ENCODE data around the gene ATG2A. TPM values are rescaled to one million over a fixed set of nuclear protein-coding genes. Genes with fewer than 3 reads are reported as not detected.

ATG2A gene
- total RNA-seq, 2 donors from 2014 or later, result 30.6 to 32.8 TPM

- no peak for TF ChIP-seq CTCF (IDR thresholded peaks at IDR 0.05)
- no peaks in the 10 kb centered on the region for H3K27me3 ChIP-seq
- H3K4me3 ChIP-seq, result no peak overlapping the region
- peaks cover 55% of the 10 kb centered on the region for H3K4me1 ChIP-seq
- H3K9me3 ChIP-seq, result no peaks in the 10 kb centered on the region
- intact Hi-C loops (cut with DNase I), result no loop called here
- H3K27ac ChIP-seq, result peak overlapping the region; percentile 4
- no peak for DNase-seq
- H3K9ac ChIP-seq (ENCODE audit: low read depth in 2 of 2, low read length in 2 of 2), result peak overlapping the region in 1 of 2 donors; percentile 58
- H3K36me3 ChIP-seq, result no peaks in the 10 kb centered on the region
Observed at GRCh38 chr11:64874308-64875240, 42.4 kb downstream of the ATG2A start.

GRCh38 chr11:64872790-64873488 is 44.1 kb downstream of the ATG2A start:
- peaks cover 51% of the 10 kb centered on the region for H3K4me1 ChIP-seq

GRCh38 chr11:64871492-64871891 is 45.5 kb downstream of the ATG2A start:
- TF ChIP-seq CTCF (IDR thresholded peaks at IDR 0.05), result no peak
- no peaks in the 10 kb centered on the region for H3K27me3 ChIP-seq
- DNase-seq, result no peak
- H3K4me3 ChIP-seq, result no peak overlapping the region
- H3K36me3 ChIP-seq, result no peaks in the 10 kb centered on the region
- H3K9me3 ChIP-seq, result no peaks in the 10 kb centered on the region
- intact Hi-C loops (cut with DNase I), result no loop called here
- no peak overlapping the region for H3K27ac ChIP-seq
- H3K9ac ChIP-seq (ENCODE audit: low read depth in 2 of 2, low read length in 2 of 2), result peak overlapping the region in 1 of 2 donors; percentile 59
- H3K4me1 ChIP-seq, result peaks cover 47% of the 10 kb centered on the region

More at GRCh38 chr11:64872790-64873488, 44.1 kb downstream of the ATG2A start:
- peak overlapping the region in 1 of 2 donors; percentile 63 for H3K9ac ChIP-seq (ENCODE audit: low read depth in 2 of 2, low read length in 2 of 2)
- no peak overlapping the region for H3K4me3 ChIP-seq
- H3K36me3 ChIP-seq, result no peaks in the 10 kb centered on the region
- no peak for TF ChIP-seq CTCF (IDR thresholded peaks at IDR 0.05)
- DNase-seq, result peak; percentile 36
- H3K9me3 ChIP-seq, result no peaks in the 10 kb centered on the region
- H3K27ac ChIP-seq, result peak overlapping the region; percentile 38
- intact Hi-C loops (cut with DNase I), result no loop called here
- H3K27me3 ChIP-seq, result no peaks in the 10 kb centered on the region

GRCh38 chr11:64870893-64871466 is 46.0 kb downstream of the ATG2A start:
- Histone ChIP-seq H3K27me3 (no peaks in the 10 kb centered on the region), H3K27ac (peak overlapping the region; percentile 68), H3K36me3 (no peaks in the 10 kb centered on the region), H3K4me3 (no peak overlapping the region), H3K9ac (ENCODE audit: low read depth in 2 of 2, low read length in 2 of 2) (peak overlapping the region; percentile 28 to 59), H3K9me3 (no peaks in the 10 kb centered on the region), H3K4me1 (peaks cover 42% of the 10 kb centered on the region)
- peak; percentile 52 for DNase-seq
- intact Hi-C loops (cut with DNase I), result no loop called here
- TF ChIP-seq CTCF (IDR thresholded peaks at IDR 0.05), result no peak

DNA sequence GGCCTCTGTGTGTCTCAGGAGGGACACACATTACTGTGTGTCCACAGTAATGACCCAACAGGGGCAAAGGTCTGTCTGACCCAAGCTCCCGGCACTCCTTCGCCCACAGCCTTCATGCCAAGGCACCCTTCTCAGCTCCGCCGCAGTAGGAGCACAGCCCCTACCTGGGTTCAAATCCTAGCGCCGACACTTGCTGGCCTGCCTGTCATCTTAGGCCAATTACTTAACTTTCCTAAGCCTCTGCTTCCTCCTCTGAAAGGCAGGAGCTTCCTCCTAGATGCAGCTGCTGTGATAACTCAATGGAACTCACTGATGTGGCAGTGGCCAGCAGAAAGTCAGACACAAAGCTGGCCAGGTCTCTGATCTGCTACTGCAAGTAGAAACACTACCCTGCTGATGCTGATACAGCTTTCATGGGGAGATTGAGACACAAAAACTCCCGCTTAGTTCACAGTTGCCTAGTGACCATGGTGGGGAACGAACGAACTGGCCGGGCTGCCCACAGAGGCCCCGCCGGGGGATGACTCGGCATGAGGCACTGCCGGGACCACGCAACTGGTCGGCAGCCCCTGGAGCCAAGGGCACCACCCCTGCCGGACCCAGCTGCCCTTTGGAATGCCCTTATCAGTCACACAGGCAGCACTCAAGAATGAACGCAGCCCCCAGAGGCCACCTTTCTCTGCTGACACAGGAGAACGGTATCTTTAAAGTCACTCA is 46.7 kb downstream of the ATG2A start:
- Histone ChIP-seq H3K4me1 (peaks cover 39% of the 10 kb centered on the region), H3K9me3 (no peaks in the 10 kb centered on the region), H3K27ac (peak overlapping the region; percentile 68), H3K36me3 (no peaks in the 10 kb centered on the region), H3K27me3 (no peaks in the 10 kb centered on the region), H3K9ac (ENCODE audit: low read depth in 2 of 2, low read length in 2 of 2) (peak overlapping the region; percentile 59), H3K4me3 (no peak overlapping the region)
- DNase-seq, result no peak
- TF ChIP-seq CTCF (IDR thresholded peaks at IDR 0.05), result no peak
- intact Hi-C loops (cut with DNase I), result no loop called here
